HG02840 (cell line): Measurements from ENCODE around the gene CCM2.

Source experiments
- ATAC-seq: cut with Tn5 transposase; IDR thresholded peaks from one replicate; pipeline ENCODE4 v1.9.1; 2021; ENCODE audit warnings: mild to moderate bottlenecking, moderate library complexity, moderate number of reproducible peaks; ENCODE audit not compliant: unreplicated experiment, low FRiP score

The CCM2 gene

GRCh38 chr7:44967571-44968446 lies 32.2 kb upstream of the CCM2 start:
- no peak for ATAC-seq

- no peak for ATAC-seq
Observed at GRCh38 chr7:44969049-44969700, 30.8 kb upstream of the CCM2 start.

GRCh38 chr7:44969701-44970522 lies 30.1 kb upstream of the CCM2 start:
- no peak for ATAC-seq

- ATAC-seq = no peak
Observed at GRCh38 chr7:44970523-44971051, 29.4 kb upstream of the CCM2 start.

GRCh38 chr7:44971188-44971901 lies 28.7 kb upstream of the CCM2 start:
- no peak for ATAC-seq

- no peak for ATAC-seq
Observed at GRCh38 chr7:44971902-44972441, 28.0 kb upstream of the CCM2 start.

GRCh38 chr7:44972562-44972961 lies 27.4 kb upstream of the CCM2 start:
- no peak for ATAC-seq

GRCh38 chr7:44973610-44974401 lies 26.2 kb upstream of the CCM2 start:
- no peak for ATAC-seq

GRCh38 chr7:44974549-44974948 lies 25.5 kb upstream of the CCM2 start:
- no peak for ATAC-seq

- ATAC-seq = no peak
Observed at GRCh38 chr7:44975331-44976039, 24.5 kb upstream of the CCM2 start.

GRCh38 chr7:44976040-44976745 lies 23.8 kb upstream of the CCM2 start:
- no peak for ATAC-seq

GRCh38 chr7:44976746-44977196 lies 23.2 kb upstream of the CCM2 start:
- ATAC-seq = no peak

GRCh38 chr7:44977304-44977958 lies 22.6 kb upstream of the CCM2 start:
- no peak for ATAC-seq

- no peak for ATAC-seq
Observed at GRCh38 chr7:44977959-44978335, 22.1 kb upstream of the CCM2 start.

GRCh38 chr7:44978511-44979366 lies 21.3 kb upstream of the CCM2 start, which contains the start of gene MYO1G:
TSS of gene MYO1G (minus strand) at chr7:44979015. CDS start at chr7:44978961, 54 bp downstream.
- ATAC-seq = peak; percentile 50
